Tibial nerve (tissue), 4 donors: ENCODE data around the gene HNRNPA1.
"Not testable (repeated sequence)": the region's sequence is repeated elsewhere in the genome, so short reads cannot be mapped to it uniquely, and the experiment has no call there.

Experiments used
- EP300 ChIP-seq, 2 donors: sonication (generic); formaldehyde crosslinking; IDR thresholded peaks; one replicate each; pipeline ENCODE4 v1.6.1; 2017; ENCODE audit warnings: antibody characterized with exemption in 2 of 2, mild to moderate bottlenecking in 1 of 2
- TF ChIP-seq, protein P1 (sequence below), 5 experiments: fragments of 200-600 bp in 3 of 5; fragments of 450-650 bp in 2 of 5; sonication (generic) in 3 of 5; IDR thresholded peaks; one replicate each; pipeline ENCODE4 v1.5.1; 2016 to 2019; ENCODE audit warnings: antibody characterized with exemption in 5 of 5, mild to moderate bottlenecking in 3 of 5, moderate library complexity in 2 of 5

DNA sequence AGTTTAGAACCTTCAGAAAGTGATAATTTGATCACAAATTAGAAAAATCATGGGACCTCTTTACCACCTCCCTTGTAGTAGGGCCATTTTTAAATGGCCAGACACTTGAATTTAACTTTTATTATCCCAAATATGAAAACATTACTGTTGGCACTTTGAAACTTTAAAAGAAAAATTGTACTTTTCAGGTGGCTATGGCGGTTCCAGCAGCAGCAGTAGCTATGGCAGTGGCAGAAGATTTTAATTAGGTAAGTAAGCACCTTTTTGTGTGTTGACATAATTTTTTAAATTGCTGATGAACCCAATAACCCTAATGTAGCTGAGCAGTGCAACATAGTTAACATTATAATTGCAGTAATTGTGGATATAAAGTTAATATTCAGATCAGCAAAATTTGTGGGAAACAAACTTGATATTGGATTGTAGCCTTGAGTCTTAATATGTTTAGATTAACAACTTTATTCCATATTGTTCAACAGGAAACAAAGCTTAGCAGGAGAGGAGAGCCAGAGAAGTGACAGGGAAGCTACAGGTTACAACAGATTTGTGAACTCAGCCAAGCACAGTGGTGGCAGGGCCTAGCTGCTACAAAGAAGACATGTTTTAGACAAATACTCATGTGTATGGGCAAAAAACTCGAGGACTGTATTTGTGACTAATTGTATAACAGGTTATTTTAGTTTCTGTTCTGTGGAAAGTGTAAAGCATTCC, 3.7 kb downstream of the HNRNPA1 start:
- TF ChIP-seq, protein P1, sequence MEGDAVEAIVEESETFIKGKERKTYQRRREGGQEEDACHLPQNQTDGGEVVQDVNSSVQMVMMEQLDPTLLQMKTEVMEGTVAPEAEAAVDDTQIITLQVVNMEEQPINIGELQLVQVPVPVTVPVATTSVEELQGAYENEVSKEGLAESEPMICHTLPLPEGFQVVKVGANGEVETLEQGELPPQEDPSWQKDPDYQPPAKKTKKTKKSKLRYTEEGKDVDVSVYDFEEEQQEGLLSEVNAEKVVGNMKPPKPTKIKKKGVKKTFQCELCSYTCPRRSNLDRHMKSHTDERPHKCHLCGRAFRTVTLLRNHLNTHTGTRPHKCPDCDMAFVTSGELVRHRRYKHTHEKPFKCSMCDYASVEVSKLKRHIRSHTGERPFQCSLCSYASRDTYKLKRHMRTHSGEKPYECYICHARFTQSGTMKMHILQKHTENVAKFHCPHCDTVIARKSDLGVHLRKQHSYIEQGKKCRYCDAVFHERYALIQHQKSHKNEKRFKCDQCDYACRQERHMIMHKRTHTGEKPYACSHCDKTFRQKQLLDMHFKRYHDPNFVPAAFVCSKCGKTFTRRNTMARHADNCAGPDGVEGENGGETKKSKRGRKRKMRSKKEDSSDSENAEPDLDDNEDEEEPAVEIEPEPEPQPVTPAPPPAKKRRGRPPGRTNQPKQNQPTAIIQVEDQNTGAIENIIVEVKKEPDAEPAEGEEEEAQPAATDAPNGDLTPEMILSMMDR (IDR thresholded peaks at IDR 0.05) = not testable (repeated sequence)
- not testable (repeated sequence) for TF ChIP-seq EP300 (IDR thresholded peaks at IDR 0.05)
